ENCODE data around the gene KRTAP10-2.

The KRTAP10-2 gene

GRCh38 chr21:44539991-44540666 is 11.2 kb downstream of the KRTAP10-2 start, which contains the start of gene KRTAP10-1:
Gene KRTAP10-1 (minus strand): TSS chr21:44540195. CDS start chr21:44540150, 45 bp downstream.
- DNase-seq (ENCODE audit: low read depth) = no peak

GRCh38 chr21:44539046-44539445 is 12.3 kb downstream of the KRTAP10-2 start:
- DNase-seq (ENCODE audit: low read depth) = no peak

GRCh38 chr21:44537930-44538911 is 13.1 kb downstream of the KRTAP10-2 start:
- DNase-seq (ENCODE audit: low read depth) = no peak

GRCh38 chr21:44535963-44536362 is 15.3 kb downstream of the KRTAP10-2 start:
- DNase-seq (ENCODE audit: low read depth) = no peak

GRCh38 chr21:44534688-44535087 is 16.6 kb downstream of the KRTAP10-2 start:
- no peak for DNase-seq (ENCODE audit: low read depth)

- no peak for DNase-seq (ENCODE audit: low read depth)
Observed at GRCh38 chr21:44533891-44534627, 17.2 kb downstream of the KRTAP10-2 start.

GRCh38 chr21:44533121-44533890 is 18.0 kb downstream of the KRTAP10-2 start:
- no peak for DNase-seq (ENCODE audit: low read depth)

GRCh38 chr21:44532712-44533111 is 18.6 kb downstream of the KRTAP10-2 start:
- DNase-seq (ENCODE audit: low read depth) = no peak

GRCh38 chr21:44531606-44532564 is 19.4 kb downstream of the KRTAP10-2 start:
- no peak for DNase-seq (ENCODE audit: low read depth)

- no peak for DNase-seq (ENCODE audit: low read depth)
Observed at GRCh38 chr21:44530903-44531605, 20.3 kb downstream of the KRTAP10-2 start.

- DNase-seq (ENCODE audit: low read depth) = no peak
Observed at GRCh38 chr21:44530221-44530902, 20.9 kb downstream of the KRTAP10-2 start.

GRCh38 chr21:44529503-44530125 is 21.7 kb downstream of the KRTAP10-2 start:
- DNase-seq (ENCODE audit: low read depth) = no peak

- DNase-seq (ENCODE audit: low read depth) = no peak
Observed at GRCh38 chr21:44529011-44529421, 22.3 kb downstream of the KRTAP10-2 start.

- no peak for DNase-seq (ENCODE audit: low read depth)
Observed at GRCh38 chr21:44528634-44528995, 22.7 kb downstream of the KRTAP10-2 start.

- DNase-seq (ENCODE audit: low read depth) = no peak
Observed at GRCh38 chr21:44527983-44528633, 23.2 kb downstream of the KRTAP10-2 start.

- no peak for DNase-seq (ENCODE audit: low read depth)
Observed at GRCh38 chr21:44527156-44527982, 23.9 kb downstream of the KRTAP10-2 start.
